ENCODE data around the gene C5AR2. TPM values are rescaled to one million over a fixed set of nuclear protein-coding genes. Genes with fewer than 3 reads are reported as not detected.

C5AR2 gene
- total and polyA plus RNA-seq, 2 donors (not counting 1 experiment from before 2014, with no cell fraction given), result 0.25 to 1.2 TPM

DNA sequence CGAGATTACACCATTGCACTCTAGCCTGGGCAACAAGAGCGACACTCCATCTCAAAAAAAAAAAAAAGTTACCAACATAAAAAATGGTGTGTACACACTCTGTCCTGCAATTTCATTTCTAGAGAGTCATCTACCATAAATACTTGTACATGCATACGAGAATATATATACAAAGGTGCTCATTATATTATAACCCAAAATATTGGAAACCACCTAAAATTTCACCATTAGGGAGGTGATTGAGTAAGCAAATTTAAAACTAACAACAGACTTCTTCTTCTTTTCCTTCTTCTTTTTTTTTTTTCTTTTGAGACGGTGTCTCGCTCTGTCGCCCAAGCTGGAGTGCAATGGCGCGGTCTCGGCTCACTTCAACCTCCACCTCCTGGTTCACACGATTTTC lies 29.7 kb upstream of the C5AR2 start:
- no peaks in the 10 kb centered on the region for H3K36me3 ChIP-seq (replicated peaks in 1 of 2; ENCODE audit: control extremely low read depth in 1 of 2, control insufficient read depth in 1 of 2, extremely low read depth in 1 of 2, insufficient read depth in 2 of 2, low read length in 1 of 2)
- H3K4me1 Mint-ChIP-seq, result peaks cover 21% of the 10 kb centered on the region
- no peaks in the 10 kb centered on the region for H3K9me3 Mint-ChIP-seq (ENCODE audit: insufficient read depth)
- H3K4me3 Mint-ChIP-seq, result no peak overlapping the region
- no peaks in the 10 kb centered on the region for H4K20me1 ChIP-seq (ENCODE audit: control insufficient read depth, insufficient read depth, low read length, poor library complexity, severe bottlenecking)
- H3K27ac Mint-ChIP-seq, result no peak overlapping the region
- peaks cover 0 to 12% (median 0%) of the 10 kb centered on the region in 3 donors for H3K9me3 ChIP-seq (ENCODE audit: control extremely low read depth in 1 of 3, control insufficient read depth in 2 of 3, insufficient read depth in 1 of 3, low read length in 2 of 3)
- ChIA-PET CTCF (interaction anchor here (0.7 to 1.2 kb wide), 2 partner anchors 8 to 152 kb away, joined by 3 to 4 read pairs; no protein-coding TSS in a partner anchor), POLR2A (no interaction called here)
- no peak overlapping the region for H2AFZ ChIP-seq (ENCODE audit: insufficient read depth, low read depth, low read length, poor library complexity, severe bottlenecking)
- peaks cover 0 to 20% (median 3%) of the 10 kb centered on the region in 4 experiments for H3K27me3 ChIP-seq (replicated peaks in 1 of 4; ENCODE audit: control extremely low read depth in 1 of 4, control insufficient read depth in 3 of 4, insufficient read depth in 4 of 4, low read length in 3 of 4)
- DNase-seq (peak; percentile 47), ATAC-seq (ENCODE audit: low read depth) (peak; percentile 21)
- intact Hi-C loops (cut with micrococcal nuclease), result no loop called here
- no peak overlapping the region for H3K9ac ChIP-seq (ENCODE audit: low read length)
- H3K4me3 ChIP-seq (ENCODE audit: control extremely low read depth in 1 of 5, extremely low read depth in 1 of 5, insufficient read depth in 1 of 5, low read depth in 2 of 5, low read length in 4 of 5), result no peak overlapping the region
- WGBS (ENCODE audit: insufficient coverage), result no CpG with 5 or more reads among the region's 10 CpGs
- peaks cover 15 to 24% of the 10 kb centered on the region in 2 donors for H3K4me1 ChIP-seq (ENCODE audit: control insufficient read depth in 2 of 2, insufficient read depth in 2 of 2, low read length in 2 of 2)
- no peak for TF ChIP-seq EZH2 (IDR thresholded peaks at IDR 0.05; ENCODE audit: borderline replicate concordance, insufficient read depth, low read depth, low read length, poor library complexity, severe bottlenecking)
- TF ChIP-seq, protein P1, sequence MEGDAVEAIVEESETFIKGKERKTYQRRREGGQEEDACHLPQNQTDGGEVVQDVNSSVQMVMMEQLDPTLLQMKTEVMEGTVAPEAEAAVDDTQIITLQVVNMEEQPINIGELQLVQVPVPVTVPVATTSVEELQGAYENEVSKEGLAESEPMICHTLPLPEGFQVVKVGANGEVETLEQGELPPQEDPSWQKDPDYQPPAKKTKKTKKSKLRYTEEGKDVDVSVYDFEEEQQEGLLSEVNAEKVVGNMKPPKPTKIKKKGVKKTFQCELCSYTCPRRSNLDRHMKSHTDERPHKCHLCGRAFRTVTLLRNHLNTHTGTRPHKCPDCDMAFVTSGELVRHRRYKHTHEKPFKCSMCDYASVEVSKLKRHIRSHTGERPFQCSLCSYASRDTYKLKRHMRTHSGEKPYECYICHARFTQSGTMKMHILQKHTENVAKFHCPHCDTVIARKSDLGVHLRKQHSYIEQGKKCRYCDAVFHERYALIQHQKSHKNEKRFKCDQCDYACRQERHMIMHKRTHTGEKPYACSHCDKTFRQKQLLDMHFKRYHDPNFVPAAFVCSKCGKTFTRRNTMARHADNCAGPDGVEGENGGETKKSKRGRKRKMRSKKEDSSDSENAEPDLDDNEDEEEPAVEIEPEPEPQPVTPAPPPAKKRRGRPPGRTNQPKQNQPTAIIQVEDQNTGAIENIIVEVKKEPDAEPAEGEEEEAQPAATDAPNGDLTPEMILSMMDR (IDR thresholded peaks at IDR 0.05), result no peak
- peaks cover 13% of the 10 kb centered on the region for H3K27me3 Mint-ChIP-seq
- no peaks in the 10 kb centered on the region for H3K79me2 ChIP-seq (ENCODE audit: control insufficient read depth, insufficient read depth, low read length)
- H3K4me2 ChIP-seq (replicated peaks; ENCODE audit: low read depth, low read length, poor library complexity, severe bottlenecking), result no peak overlapping the region
- H3K27ac ChIP-seq (ENCODE audit: low read length in 2 of 2), result no peak overlapping the region

GRCh38 chr19:47303966-47304365 lies 28.0 kb upstream of the C5AR2 start:
- DNase-seq, result no peak
- intact Hi-C loops (cut with micrococcal nuclease), result no loop called here
- POLR2A ChIA-PET, result interaction anchor here (0.6 kb wide), 1 partner anchor 9 kb away, joined by 3 read pairs; no protein-coding TSS in a partner anchor

More at GRCh38 chr19:47303966-47304365, 28.0 kb upstream of the C5AR2 start:
- Histone ChIP-seq H4K20me1 (ENCODE audit: control insufficient read depth, insufficient read depth, low read length, poor library complexity, severe bottlenecking) (no peaks in the 10 kb centered on the region), H3K4me2 (replicated peaks; ENCODE audit: low read depth, low read length, poor library complexity, severe bottlenecking) (no peak overlapping the region), H3K27ac (ENCODE audit: low read length in 2 of 2) (no peak overlapping the region), H3K36me3 (replicated peaks in 1 of 2; ENCODE audit: control extremely low read depth in 1 of 2, control insufficient read depth in 1 of 2, extremely low read depth in 1 of 2, insufficient read depth in 2 of 2, low read length in 1 of 2) (no peaks in the 10 kb centered on the region), H3K79me2 (ENCODE audit: control insufficient read depth, insufficient read depth, low read length) (no peaks in the 10 kb centered on the region), H3K9ac (ENCODE audit: low read length) (no peak overlapping the region), H3K4me1 (ENCODE audit: control insufficient read depth in 2 of 2, insufficient read depth in 2 of 2, low read length in 2 of 2) (peaks cover 15 to 24% of the 10 kb centered on the region in 2 donors), H3K27me3 (replicated peaks in 1 of 4; ENCODE audit: control extremely low read depth in 1 of 4, control insufficient read depth in 3 of 4, insufficient read depth in 4 of 4, low read length in 3 of 4) (peaks cover 0 to 20% (median 3%) of the 10 kb centered on the region in 4 experiments), H3K4me3 (ENCODE audit: control extremely low read depth in 1 of 5, extremely low read depth in 1 of 5, insufficient read depth in 1 of 5, low read depth in 2 of 5, low read length in 4 of 5) (no peak overlapping the region), H3K9me3 (ENCODE audit: control extremely low read depth in 1 of 3, control insufficient read depth in 2 of 3, insufficient read depth in 1 of 3, low read length in 2 of 3) (peaks cover 0 to 12% (median 0%) of the 10 kb centered on the region in 3 donors), H2AFZ (ENCODE audit: insufficient read depth, low read depth, low read length, poor library complexity, severe bottlenecking) (no peak overlapping the region)
- Mint-ChIP-seq H3K4me1 (peaks cover 21% of the 10 kb centered on the region), H3K27ac (no peak overlapping the region), H3K27me3 (peaks cover 13% of the 10 kb centered on the region), H3K9me3 (ENCODE audit: insufficient read depth) (no peaks in the 10 kb centered on the region), H3K4me3 (no peak overlapping the region)
- CTCF ChIA-PET, result interaction anchor here (0.8 to 3.1 kb wide), 5 partner anchors 17 to 291 kb away, joined by 3 to 19 read pairs (median 4); no protein-coding TSS in a partner anchor
- no peak for ATAC-seq (ENCODE audit: low read depth)
- WGBS (ENCODE audit: insufficient coverage), result 13% methylated on average over 1 of the region's 6 CpGs
- TF ChIP-seq, protein P1 (IDR thresholded peaks at IDR 0.05), result no peak
- TF ChIP-seq EZH2 (IDR thresholded peaks at IDR 0.05; ENCODE audit: borderline replicate concordance, insufficient read depth, low read depth, low read length, poor library complexity, severe bottlenecking), result no peak
